Measurements from ENCODE around the gene C12orf43. TPM values are rescaled to one million over a fixed set of nuclear protein-coding genes. Genes with fewer than 3 reads are reported as not detected.

Gene C12orf43
- total and polyA plus RNA-seq, 2 donors from 2014 or later, result 10.3 to 15.6 TPM

DNA sequence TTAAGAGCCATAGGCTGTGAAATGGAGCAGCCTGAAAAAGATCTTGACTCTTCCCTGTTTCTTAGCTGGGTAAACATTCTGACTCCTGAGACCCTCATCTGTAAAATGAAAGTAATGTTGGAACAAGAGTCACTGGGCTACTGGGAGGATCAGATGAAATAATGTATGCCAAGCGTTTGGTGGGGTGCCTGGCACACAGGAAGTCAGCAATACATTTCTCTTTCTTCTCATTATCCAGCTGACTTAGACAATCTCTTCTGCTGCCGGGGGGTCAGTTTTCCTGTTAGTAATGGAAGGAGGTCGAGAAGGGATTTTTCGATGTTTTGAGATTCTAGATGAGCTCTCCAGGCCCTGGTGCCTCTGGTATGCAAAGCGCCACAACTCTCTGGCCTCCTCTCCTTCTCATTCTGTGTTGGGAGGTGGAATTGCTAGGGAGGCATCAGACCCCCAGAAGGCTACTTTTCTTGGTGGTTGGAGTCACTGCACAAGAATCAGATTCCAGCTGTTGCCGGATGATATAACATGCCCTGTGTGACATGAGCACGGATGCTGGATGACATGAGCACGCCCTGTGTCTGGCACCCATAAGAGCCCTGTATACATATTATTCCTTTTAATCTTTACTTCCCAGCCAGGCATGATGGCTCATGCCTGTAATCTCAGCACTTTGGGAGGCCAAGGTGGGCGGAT, 18.5 kb upstream of the C12orf43 start:
- no peak for DNase-seq
- Histone ChIP-seq H3K9me3 (ENCODE audit: control insufficient read depth in 2 of 3, insufficient read depth in 1 of 3, low read length in 3 of 3) (no peaks in the 10 kb centered on the region), H3K36me3 (ENCODE audit: control insufficient read depth in 2 of 3, insufficient read depth in 3 of 3, low read length in 3 of 3) (no peaks in the 10 kb centered on the region), H3K4me1 (ENCODE audit: control insufficient read depth in 2 of 3, insufficient read depth in 2 of 3, low read depth in 1 of 3, low read length in 3 of 3) (peaks cover 0 to 6% (median 0%) of the 10 kb centered on the region in 3 donors), H3K9ac (ENCODE audit: low read length in 3 of 3) (no peak overlapping the region), H3K27ac (ENCODE audit: low read depth in 2 of 2, low read length in 2 of 2) (no peak overlapping the region), H3K4me3 (ENCODE audit: low read length in 3 of 3) (no peak overlapping the region), H3K27me3 (ENCODE audit: control insufficient read depth, insufficient read depth, low read length) (no peaks in the 10 kb centered on the region)
- no peak for FAIRE-seq
- intact Hi-C loops (cut with DNase I), result no loop called here
- no peak for TF ChIP-seq CTCF (IDR thresholded peaks at IDR 0.05; ENCODE audit: borderline replicate concordance, extremely low read depth, insufficient read depth)

DNA sequence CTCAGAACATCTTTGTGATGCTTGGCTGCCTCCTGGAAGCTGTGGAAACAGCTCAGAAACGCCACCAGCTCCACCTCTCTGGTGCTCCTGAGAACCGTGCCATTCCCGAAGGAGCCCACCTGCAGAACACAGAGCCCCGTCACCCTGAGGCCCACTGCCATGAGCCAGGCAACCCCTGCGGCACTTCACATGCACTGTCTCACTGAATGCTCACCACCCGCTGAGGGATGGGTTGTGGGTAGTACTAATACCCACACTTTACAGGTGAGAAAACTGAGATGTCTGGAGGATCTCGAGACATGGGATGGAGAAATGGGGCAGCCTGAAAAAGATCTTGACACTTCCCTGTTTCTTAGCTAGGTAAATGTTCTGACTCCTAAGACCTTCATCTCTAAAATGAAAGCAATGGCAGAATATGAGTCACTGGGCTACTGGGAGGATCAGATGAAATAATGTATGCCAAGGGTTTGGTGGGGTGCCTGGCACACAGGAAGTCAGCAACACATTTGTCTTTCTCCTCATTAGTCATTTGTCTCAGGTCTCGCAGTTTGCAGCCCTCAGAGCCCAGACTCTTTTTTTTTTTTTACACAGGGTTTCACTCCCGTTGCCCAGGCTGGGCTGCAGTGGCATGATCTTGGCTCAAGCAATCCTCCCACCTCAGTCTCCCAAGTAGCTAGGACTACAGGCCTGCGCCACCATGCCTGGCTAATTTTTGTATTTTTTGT, 17.5 kb upstream of the C12orf43 start:
- Histone ChIP-seq H3K27ac (ENCODE audit: low read depth in 2 of 2, low read length in 2 of 2) (no peak overlapping the region), H3K9ac (ENCODE audit: low read length in 3 of 3) (no peak overlapping the region), H3K27me3 (ENCODE audit: control insufficient read depth, insufficient read depth, low read length) (no peaks in the 10 kb centered on the region), H3K4me3 (ENCODE audit: low read length in 3 of 3) (no peak overlapping the region), H3K4me1 (ENCODE audit: control insufficient read depth in 2 of 3, insufficient read depth in 2 of 3, low read depth in 1 of 3, low read length in 3 of 3) (peaks cover 0 to 6% (median 0%) of the 10 kb centered on the region in 3 donors), H3K36me3 (ENCODE audit: control insufficient read depth in 2 of 3, insufficient read depth in 3 of 3, low read length in 3 of 3) (no peaks in the 10 kb centered on the region), H3K9me3 (ENCODE audit: control insufficient read depth in 2 of 3, insufficient read depth in 1 of 3, low read length in 3 of 3) (no peaks in the 10 kb centered on the region)
- TF ChIP-seq CTCF (IDR thresholded peaks at IDR 0.05; ENCODE audit: borderline replicate concordance, extremely low read depth, insufficient read depth), result no peak
- no peak for FAIRE-seq
- intact Hi-C loops (cut with DNase I), result no loop called here
- DNase-seq, result no peak

DNA sequence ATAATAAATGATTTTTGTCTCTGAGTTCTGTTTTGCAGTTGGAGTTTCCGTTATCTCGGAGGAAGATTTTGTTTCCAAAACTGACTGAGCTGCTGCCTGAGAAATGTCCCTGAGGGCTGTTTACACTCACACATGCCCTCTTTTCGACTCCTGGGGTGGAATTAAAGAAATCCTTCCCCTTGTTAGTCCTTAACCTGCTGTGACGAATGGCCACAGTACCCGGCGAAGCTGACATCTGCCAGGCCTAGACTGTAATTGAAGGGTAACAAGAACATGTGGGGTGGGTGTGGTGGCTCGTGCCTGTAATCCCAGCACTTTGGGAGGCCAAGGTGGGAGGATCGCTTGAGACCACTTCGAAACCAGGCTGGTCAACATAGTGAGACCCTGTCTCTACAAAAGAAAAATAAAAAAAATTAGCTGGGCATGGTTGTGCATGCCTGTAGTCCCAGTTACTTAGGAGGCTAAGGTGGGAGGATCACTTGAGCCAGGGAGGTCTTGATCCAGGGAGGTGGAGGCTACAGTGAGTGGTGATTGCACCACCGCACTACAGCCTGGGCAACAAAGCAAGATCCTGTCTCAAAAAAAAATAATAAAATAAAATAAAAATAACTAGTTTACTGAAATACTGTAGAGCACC, 14.4 kb upstream of the C12orf43 start:
- H3K4me3 ChIP-seq (ENCODE audit: low read length in 3 of 3), result no peak overlapping the region
- H3K4me1 ChIP-seq (ENCODE audit: control insufficient read depth in 2 of 3, insufficient read depth in 2 of 3, low read depth in 1 of 3, low read length in 3 of 3), result no peaks in the 10 kb centered on the region
- H3K9me3 ChIP-seq (ENCODE audit: control insufficient read depth in 2 of 3, insufficient read depth in 1 of 3, low read length in 3 of 3), result no peaks in the 10 kb centered on the region
- DNase-seq (no peak), FAIRE-seq (no peak)
- no peak for TF ChIP-seq CTCF (IDR thresholded peaks at IDR 0.05; ENCODE audit: borderline replicate concordance, extremely low read depth, insufficient read depth)
- no peaks in the 10 kb centered on the region for H3K27me3 ChIP-seq (ENCODE audit: control insufficient read depth, insufficient read depth, low read length)
- intact Hi-C loops (cut with DNase I), result no loop called here
- H3K27ac ChIP-seq (ENCODE audit: low read depth in 2 of 2, low read length in 2 of 2), result no peak overlapping the region
- H3K9ac ChIP-seq (ENCODE audit: low read length in 3 of 3), result no peak overlapping the region
- H3K36me3 ChIP-seq (ENCODE audit: control insufficient read depth in 2 of 3, insufficient read depth in 3 of 3, low read length in 3 of 3), result no peaks in the 10 kb centered on the region

All from kidney (tissue), 14 donors.